GM18858 (cell line): ENCODE results near the gene ZNF335.
"Not testable (repeated sequence)": the region's sequence is repeated elsewhere in the genome, so short reads cannot be mapped to it uniquely, and the experiment has no call there.

ENCODE experiments used
- ATAC-seq: cut with Tn5 transposase; IDR thresholded peaks from one replicate; pipeline ENCODE4 v1.9.1; 2021; ENCODE audit not compliant: unreplicated experiment

The ZNF335 gene

GRCh38 chr20:45972500-45973183 is 639 bp upstream of the ZNF335 start:
- no peak for ATAC-seq

GRCh38 chr20:45971425-45971674 is 653 bp downstream of the ZNF335 start:
- ATAC-seq, result peak; percentile 5

- ATAC-seq, result no peak
Measured at GRCh38 chr20:45970646-45971424, 1.2 kb downstream of the ZNF335 start.

GRCh38 chr20:45969712-45970634 is 2.0 kb downstream of the ZNF335 start:
- no peak for ATAC-seq

GRCh38 chr20:45968801-45969711 is 2.9 kb downstream of the ZNF335 start:
- no peak for ATAC-seq

- ATAC-seq, result no peak
Measured at GRCh38 chr20:45968081-45968671, 3.8 kb downstream of the ZNF335 start.

- ATAC-seq, result no peak
Measured at GRCh38 chr20:45967551-45968080, 4.4 kb downstream of the ZNF335 start.

- ATAC-seq, result no peak
Measured at GRCh38 chr20:45965169-45966002, 6.6 kb downstream of the ZNF335 start.

GRCh38 chr20:45964006-45964400 is 8.0 kb downstream of the ZNF335 start:
- ATAC-seq, result no peak

- ATAC-seq, result no peak
Measured at GRCh38 chr20:45963059-45964005, 8.7 kb downstream of the ZNF335 start.

- no peak for ATAC-seq
Measured at GRCh38 chr20:45962031-45962755, 9.8 kb downstream of the ZNF335 start.

- ATAC-seq, result no peak
Measured at GRCh38 chr20:45959956-45960630, 11.9 kb downstream of the ZNF335 start.

GRCh38 chr20:45959126-45959525 is 12.9 kb downstream of the ZNF335 start:
- no peak for ATAC-seq

- ATAC-seq, result no peak
Measured at GRCh38 chr20:45958593-45958992, 13.4 kb downstream of the ZNF335 start.

GRCh38 chr20:45957021-45957941 is 14.7 kb downstream of the ZNF335 start:
- no peak for ATAC-seq

- ATAC-seq, result not testable (repeated sequence)
Measured at GRCh38 chr20:45956326-45956725, 15.7 kb downstream of the ZNF335 start.
